Measurements from ENCODE around the gene SH2D1B. TPM values are rescaled to one million over a fixed set of nuclear protein-coding genes. Genes with fewer than 3 reads are reported as not detected.

SH2D1B gene
- total RNA-seq, 1 experiment from 2014 or later: 0.04 TPM

DNA sequence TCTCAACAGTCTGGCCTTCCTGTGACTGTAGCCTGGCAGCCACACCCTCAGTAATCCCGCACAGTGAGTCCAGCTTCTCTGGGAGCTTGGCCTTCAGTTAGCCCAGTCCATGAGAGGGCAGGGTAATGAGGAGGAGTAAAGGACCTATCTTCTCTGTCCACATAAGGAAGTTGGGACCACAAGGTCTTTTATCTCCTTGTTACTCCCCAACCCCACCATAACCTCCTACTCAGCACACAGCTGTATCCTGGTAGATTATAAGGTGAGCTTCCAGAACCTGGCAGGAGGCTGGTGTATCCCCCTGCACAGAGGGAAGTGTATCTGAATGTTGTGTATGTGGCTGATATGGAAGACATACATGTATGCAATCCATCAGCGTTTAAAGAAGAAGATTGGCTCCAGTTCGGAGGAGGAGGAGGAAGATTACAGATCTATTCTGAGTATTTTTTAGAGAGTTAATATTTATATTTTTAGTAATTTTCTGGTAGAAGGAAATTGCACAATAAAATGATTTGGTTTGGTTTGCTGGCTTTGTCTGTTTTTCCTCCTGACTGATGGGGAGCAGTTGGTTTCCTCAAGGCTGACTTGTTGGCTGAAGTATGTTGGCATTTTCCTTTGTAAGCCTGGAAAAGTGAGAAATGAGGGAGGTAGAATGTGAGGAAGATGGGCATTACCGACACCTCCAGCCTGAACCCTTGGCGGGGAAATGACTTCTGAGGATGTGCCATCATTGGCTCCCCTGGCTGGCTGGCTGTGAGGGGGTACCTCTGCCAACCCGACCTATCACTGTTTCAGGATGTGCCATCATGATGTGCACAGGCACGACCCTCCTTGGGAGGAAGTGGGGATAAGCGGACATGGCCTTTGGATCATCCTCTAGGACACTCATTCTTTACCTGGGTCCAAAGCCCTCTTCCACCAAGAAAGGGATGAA is 25.4 kb downstream of the SH2D1B start:
- ATAC-seq (no peak), DNase-seq (no peak)
- Histone ChIP-seq H3K9me2 (replicated peaks; ENCODE audit: low read length) (no peaks in the 10 kb centered on the region), H4K20me1 (ENCODE audit: low read length) (no peaks in the 10 kb centered on the region), H3K4me1 (ENCODE audit: insufficient read depth, low read length) (peaks cover 23% of the 10 kb centered on the region), H2AFZ (ENCODE audit: low read length) (no peak overlapping the region), H3K27ac (ENCODE audit: low read length) (no peak overlapping the region), H3K79me2 (ENCODE audit: low read length) (no peaks in the 10 kb centered on the region), H3F3A (ENCODE audit: low read length, unreplicated experiment) (no peaks in the 10 kb centered on the region), H3K27me3 (ENCODE audit: low read length) (no peaks in the 10 kb centered on the region), H3K4me3 (ENCODE audit: low read length) (no peak overlapping the region), H3K36me3 (ENCODE audit: low read depth, low read length) (no peaks in the 10 kb centered on the region), H3K9ac (ENCODE audit: low read length) (no peak overlapping the region), H3K9me3 (ENCODE audit: low read length) (no peaks in the 10 kb centered on the region), H3K4me2 (ENCODE audit: low read length) (no peak overlapping the region)
- BruUV-seq (replicated peaks): no TSS peak
- no peak for TF ChIP-seq EZH2phosphoT487 (IDR thresholded peaks at IDR 0.05; ENCODE audit: borderline replicate concordance, low read length)
- TF ChIP-seq EZH2 (IDR thresholded peaks at IDR 0.05; ENCODE audit: low read length, unreplicated experiment): no peak
- no peak for TF ChIP-seq CTCF (conservative IDR thresholded peaks at IDR 0.05; ENCODE audit: low read depth, low read length)
- intact Hi-C loops (cut with micrococcal nuclease): no loop called here
- ChIA-PET POLR2A (ENCODE audit: unreplicated experiment) (no interaction called here), CTCF (no interaction called here)

DNA sequence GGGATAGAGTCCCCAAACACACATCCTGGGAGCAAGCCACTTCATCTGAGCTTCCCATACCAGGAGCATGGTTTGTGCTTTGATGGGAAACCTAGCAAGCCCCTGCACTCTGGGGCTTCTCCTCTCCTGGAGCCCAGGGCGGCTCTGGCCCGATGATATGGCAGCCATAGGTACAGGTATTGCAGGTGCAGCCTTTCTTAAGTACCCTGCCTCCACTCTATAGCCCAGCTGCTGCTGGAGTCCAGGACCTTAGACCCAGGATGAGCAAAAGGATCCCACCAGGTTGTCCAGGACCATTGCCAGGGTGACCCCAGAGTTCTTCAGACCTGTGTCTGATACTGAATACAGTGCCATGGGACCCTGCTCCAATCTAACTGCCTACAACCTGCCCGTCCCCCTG is 26.2 kb downstream of the SH2D1B start:
- Histone ChIP-seq H4K20me1 (ENCODE audit: low read length) (no peaks in the 10 kb centered on the region), H3K4me2 (ENCODE audit: low read length) (no peak overlapping the region), H3K36me3 (ENCODE audit: low read depth, low read length) (no peaks in the 10 kb centered on the region), H3K79me2 (ENCODE audit: low read length) (no peaks in the 10 kb centered on the region), H3K4me1 (ENCODE audit: insufficient read depth, low read length) (peaks cover 31% of the 10 kb centered on the region), H3K9me2 (replicated peaks; ENCODE audit: low read length) (no peaks in the 10 kb centered on the region), H3K27me3 (ENCODE audit: low read length) (no peaks in the 10 kb centered on the region), H3F3A (ENCODE audit: low read length, unreplicated experiment) (no peaks in the 10 kb centered on the region), H3K27ac (ENCODE audit: low read length) (no peak overlapping the region), H3K9me3 (ENCODE audit: low read length) (no peaks in the 10 kb centered on the region), H2AFZ (ENCODE audit: low read length) (no peak overlapping the region), H3K9ac (ENCODE audit: low read length) (no peak overlapping the region), H3K4me3 (ENCODE audit: low read length) (no peak overlapping the region)
- DNase-seq (no peak), ATAC-seq (no peak)
- ChIA-PET POLR2A (ENCODE audit: unreplicated experiment) (no interaction called here), CTCF (no interaction called here)
- TF ChIP-seq EZH2 (IDR thresholded peaks at IDR 0.05; ENCODE audit: low read length, unreplicated experiment): no peak
- no peak for TF ChIP-seq CTCF (conservative IDR thresholded peaks at IDR 0.05; ENCODE audit: low read depth, low read length)
- TF ChIP-seq EZH2phosphoT487 (IDR thresholded peaks at IDR 0.05; ENCODE audit: borderline replicate concordance, low read length): no peak
- BruUV-seq (replicated peaks): no TSS peak
- intact Hi-C loops (cut with micrococcal nuclease): no loop called here

- Histone ChIP-seq H4K20me1 (ENCODE audit: low read length) (no peaks in the 10 kb centered on the region), H3K4me3 (ENCODE audit: low read length) (no peak overlapping the region), H2AFZ (ENCODE audit: low read length) (no peak overlapping the region), H3K79me2 (ENCODE audit: low read length) (no peaks in the 10 kb centered on the region), H3K27ac (ENCODE audit: low read length) (no peak overlapping the region), H3K9me2 (replicated peaks; ENCODE audit: low read length) (no peaks in the 10 kb centered on the region), H3K9ac (ENCODE audit: low read length) (no peak overlapping the region), H3K36me3 (ENCODE audit: low read depth, low read length) (no peaks in the 10 kb centered on the region), H3K4me1 (ENCODE audit: insufficient read depth, low read length) (peaks cover 35% of the 10 kb centered on the region), H3K9me3 (ENCODE audit: low read length) (no peaks in the 10 kb centered on the region), H3K4me2 (ENCODE audit: low read length) (no peak overlapping the region), H3F3A (ENCODE audit: low read length, unreplicated experiment) (no peaks in the 10 kb centered on the region), H3K27me3 (ENCODE audit: low read length) (no peaks in the 10 kb centered on the region)
- CTCF ChIA-PET: interaction anchor here (0.5 kb wide), 1 partner anchor 348 kb away, joined by 10 read pairs; no protein-coding TSS in a partner anchor
- DNase-seq: no peak
- POLR2A ChIA-PET (ENCODE audit: unreplicated experiment): no interaction called here
- intact Hi-C loops (cut with micrococcal nuclease): no loop called here
- ATAC-seq: no peak
- no TSS peak for BruUV-seq (replicated peaks)
- TF ChIP-seq EZH2phosphoT487 (IDR thresholded peaks at IDR 0.05; ENCODE audit: borderline replicate concordance, low read length) (no peak), EZH2 (IDR thresholded peaks at IDR 0.05; ENCODE audit: low read length, unreplicated experiment) (no peak), CTCF (conservative IDR thresholded peaks at IDR 0.05; ENCODE audit: low read depth, low read length) (no peak)
These were observed 26.7 kb downstream of the SH2D1B start for GRCh38 chr1:162385280-162385623.
